Uterus (tissue), 4 donors: Measurements from ENCODE around the gene CCDC60. TPM values are rescaled to one million over a fixed set of nuclear protein-coding genes. Genes with fewer than 3 reads are reported as not detected.

Experiments
- DNase-seq, 2 donors: peaks; one replicate each; pipeline ENCODE4 v3.0.0-alpha.2; 2019 to 2020
- H3K27ac ChIP-seq, 2 donors: fragments of 200-600 bp; sonication (generic); 1 replicate in 1 of 2; 2 replicates in 1 of 2; pipeline ENCODE4 v1.5.1; 2016 to 2018
- H3K27me3 ChIP-seq, 2 donors: fragments of 200-600 bp; sonication (generic); one replicate each; pipeline ENCODE4 v1.5.1; 2018 to 2019; ENCODE audit warnings: control low read depth in 1 of 2
- H3K36me3 ChIP-seq, 2 donors: fragments of 200-600 bp; sonication (generic); one replicate each; pipeline ENCODE4 v1.5.1; 2019; ENCODE audit warnings: control low read depth in 1 of 2
- H3K4me1 ChIP-seq, 2 donors: fragments of 200-600 bp; sonication (generic); one replicate each; pipeline ENCODE4 v1.5.1; 2018 to 2019; ENCODE audit warnings: control low read depth in 1 of 2
- H3K4me3 ChIP-seq, 2 donors: fragments of 200-600 bp; sonication (generic); 1 replicate in 1 of 2; 2 replicates in 1 of 2; pipeline ENCODE4 v1.5.1; 2018 to 2019; ENCODE audit warnings: mild to moderate bottlenecking in 1 of 2
- H3K9me3 ChIP-seq, 2 donors: fragments of 200-600 bp; sonication (generic); one replicate each; pipeline ENCODE4 v1.5.1; 2019; ENCODE audit warnings: control low read depth in 1 of 2
- POLR2A ChIP-seq, 2 donors: fragments of 450-650 bp; IDR thresholded peaks; one replicate each; pipeline ENCODE4 v1.6.1; 2016; ENCODE audit warnings: antibody characterized with exemption in 2 of 2, mild to moderate bottlenecking in 1 of 2, moderate library complexity in 1 of 2
- intact Hi-C: fragments of 100-400 bp; cut with DNase I; formaldehyde crosslinking; loops from one replicate; pipeline ENCODE4 v1.15.1; 2023; ENCODE audit warnings: low total_unique reads
- total RNA-seq, 4 donors: library from RNA; depleted of rRNA in 3 of 4; stranded (reverse); fragments of >200 nt in 3 of 4; gene quantifications; one replicate each; pipeline versions ENCODE4 v1.1.0 to v1.2.4, GENCODE V29; 2014 to 2023
- TF ChIP-seq, protein P1 (sequence below), 4 experiments: fragments of 200-600 bp in 2 of 4; fragments of 450-650 bp in 2 of 4; sonication (generic) in 2 of 4; IDR thresholded peaks; one replicate each; pipeline ENCODE4 v1.5.1; 2016 to 2019; ENCODE audit warnings: antibody characterized with exemption in 4 of 4, mild to moderate bottlenecking in 2 of 4, moderate library complexity in 1 of 4
- donor health status: DM: yes; HTN: yes; CAD: no.

Gene CCDC60, protein sequence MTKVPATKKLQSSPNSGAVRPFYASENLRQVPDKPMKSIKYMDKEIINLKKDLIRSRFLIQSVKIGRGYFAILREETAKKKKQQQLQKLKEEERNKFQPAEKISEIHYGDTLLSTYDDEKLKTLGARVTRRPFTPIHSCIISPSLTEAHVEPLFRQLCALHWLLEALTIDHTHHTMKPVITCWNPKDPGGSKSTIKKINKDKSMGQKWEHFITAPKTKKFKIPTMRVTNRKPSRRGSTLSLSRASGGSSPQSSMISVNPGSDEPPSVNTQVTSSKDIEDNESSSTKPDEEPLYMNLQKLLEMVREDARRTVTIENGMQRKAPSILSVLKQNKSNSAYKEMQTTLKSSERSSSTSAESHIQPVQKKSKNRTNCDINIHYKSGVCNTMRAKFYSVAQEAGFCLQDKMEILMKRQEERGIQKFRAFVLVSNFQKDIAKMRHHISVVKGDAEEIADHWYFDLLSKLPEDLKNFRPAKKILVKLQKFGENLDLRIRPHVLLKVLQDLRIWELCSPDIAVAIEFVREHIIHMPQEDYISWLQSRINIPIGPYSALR
- total RNA-seq: 1 to 10 TPM in 1 of 4 donors, not detected in 3; 2.4 TPM

DNA sequence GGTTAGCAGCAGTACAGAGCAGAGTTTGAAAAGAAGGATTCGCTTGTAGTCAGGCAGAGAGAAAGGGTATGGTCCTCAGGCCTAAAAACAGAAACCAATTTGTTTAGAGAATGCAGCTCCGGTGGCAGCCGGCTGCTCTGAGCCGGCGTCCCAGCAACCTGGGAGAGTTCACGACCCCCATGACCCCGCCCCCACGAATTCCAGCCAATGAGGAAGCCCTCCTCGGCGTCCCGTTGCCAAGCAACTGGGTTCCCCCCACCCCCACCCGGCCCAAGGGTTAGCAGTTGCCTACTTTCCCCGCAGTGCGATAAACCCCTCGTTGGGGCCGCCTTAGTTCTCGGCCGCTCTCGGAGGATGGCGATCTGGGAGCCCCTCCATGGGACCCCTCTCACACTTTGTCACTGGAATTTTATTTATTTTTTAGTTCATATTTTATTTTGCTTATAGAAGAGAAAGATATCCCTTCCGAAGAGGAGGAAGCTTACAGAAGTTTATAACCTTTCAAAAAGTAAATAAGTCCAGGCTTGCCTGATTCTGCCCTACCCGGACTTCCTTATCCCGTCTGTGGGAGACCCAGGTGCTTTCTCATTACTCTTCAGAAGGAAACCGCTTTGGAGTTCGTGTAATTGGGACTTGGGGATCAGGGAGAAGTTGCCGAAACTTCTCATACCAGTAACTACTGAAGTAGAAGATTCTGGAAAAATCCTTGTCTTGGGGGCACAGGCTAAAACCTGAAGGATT is at the start of gene CCDC60:
CCDC60 (plus strand) TSS at position 300 of the 741 bp plus-strand sequence. CDS start 448 bp downstream, outside the sequence.
- intact Hi-C loops: no loop called here
- Histone ChIP-seq H3K36me3 (no peaks in the 10 kb centered on the region), H3K27ac (no peak within 1 kb of the TSS), H3K27me3 (no peaks in the 10 kb centered on the region), H3K4me3 (no peak within 1 kb of the TSS), H3K9me3 (no peaks in the 10 kb centered on the region), H3K4me1 (no peaks in the 10 kb centered on the region)
- DNase-seq: no peak
- TF ChIP-seq, protein P1, sequence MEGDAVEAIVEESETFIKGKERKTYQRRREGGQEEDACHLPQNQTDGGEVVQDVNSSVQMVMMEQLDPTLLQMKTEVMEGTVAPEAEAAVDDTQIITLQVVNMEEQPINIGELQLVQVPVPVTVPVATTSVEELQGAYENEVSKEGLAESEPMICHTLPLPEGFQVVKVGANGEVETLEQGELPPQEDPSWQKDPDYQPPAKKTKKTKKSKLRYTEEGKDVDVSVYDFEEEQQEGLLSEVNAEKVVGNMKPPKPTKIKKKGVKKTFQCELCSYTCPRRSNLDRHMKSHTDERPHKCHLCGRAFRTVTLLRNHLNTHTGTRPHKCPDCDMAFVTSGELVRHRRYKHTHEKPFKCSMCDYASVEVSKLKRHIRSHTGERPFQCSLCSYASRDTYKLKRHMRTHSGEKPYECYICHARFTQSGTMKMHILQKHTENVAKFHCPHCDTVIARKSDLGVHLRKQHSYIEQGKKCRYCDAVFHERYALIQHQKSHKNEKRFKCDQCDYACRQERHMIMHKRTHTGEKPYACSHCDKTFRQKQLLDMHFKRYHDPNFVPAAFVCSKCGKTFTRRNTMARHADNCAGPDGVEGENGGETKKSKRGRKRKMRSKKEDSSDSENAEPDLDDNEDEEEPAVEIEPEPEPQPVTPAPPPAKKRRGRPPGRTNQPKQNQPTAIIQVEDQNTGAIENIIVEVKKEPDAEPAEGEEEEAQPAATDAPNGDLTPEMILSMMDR (IDR thresholded peaks at IDR 0.05): no peak
- TF ChIP-seq POLR2A (IDR thresholded peaks at IDR 0.05): no peak

DNA sequence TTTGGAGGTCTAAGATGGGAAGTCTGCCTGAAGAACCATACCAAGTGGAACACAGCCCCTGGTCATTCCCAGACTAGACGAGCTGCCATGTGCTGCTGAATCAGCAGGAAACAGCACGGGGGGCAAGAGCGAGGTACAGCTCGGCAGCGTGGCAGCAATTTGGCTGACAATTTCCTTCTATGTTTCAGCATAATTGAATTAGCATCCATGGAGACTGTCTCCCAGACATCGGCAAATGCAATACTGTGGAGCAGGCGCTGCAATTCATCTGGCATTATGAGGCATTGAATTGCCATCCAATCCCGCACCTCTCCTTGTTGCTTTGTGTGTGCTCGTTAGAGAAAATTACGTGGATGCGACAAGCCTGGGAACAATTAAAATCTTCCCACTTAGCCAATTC is 46.0 kb upstream of the CCDC60 start:
- Histone ChIP-seq H3K27me3 (no peaks in the 10 kb centered on the region), H3K9me3 (no peaks in the 10 kb centered on the region), H3K36me3 (no peaks in the 10 kb centered on the region), H3K4me3 (no peak overlapping the region), H3K27ac (no peak overlapping the region), H3K4me1 (no peaks in the 10 kb centered on the region)
- no peak for DNase-seq
- intact Hi-C loops: no loop called here
- TF ChIP-seq POLR2A (IDR thresholded peaks at IDR 0.05): no peak
- TF ChIP-seq, protein P1 (IDR thresholded peaks at IDR 0.05): no peak

DNA sequence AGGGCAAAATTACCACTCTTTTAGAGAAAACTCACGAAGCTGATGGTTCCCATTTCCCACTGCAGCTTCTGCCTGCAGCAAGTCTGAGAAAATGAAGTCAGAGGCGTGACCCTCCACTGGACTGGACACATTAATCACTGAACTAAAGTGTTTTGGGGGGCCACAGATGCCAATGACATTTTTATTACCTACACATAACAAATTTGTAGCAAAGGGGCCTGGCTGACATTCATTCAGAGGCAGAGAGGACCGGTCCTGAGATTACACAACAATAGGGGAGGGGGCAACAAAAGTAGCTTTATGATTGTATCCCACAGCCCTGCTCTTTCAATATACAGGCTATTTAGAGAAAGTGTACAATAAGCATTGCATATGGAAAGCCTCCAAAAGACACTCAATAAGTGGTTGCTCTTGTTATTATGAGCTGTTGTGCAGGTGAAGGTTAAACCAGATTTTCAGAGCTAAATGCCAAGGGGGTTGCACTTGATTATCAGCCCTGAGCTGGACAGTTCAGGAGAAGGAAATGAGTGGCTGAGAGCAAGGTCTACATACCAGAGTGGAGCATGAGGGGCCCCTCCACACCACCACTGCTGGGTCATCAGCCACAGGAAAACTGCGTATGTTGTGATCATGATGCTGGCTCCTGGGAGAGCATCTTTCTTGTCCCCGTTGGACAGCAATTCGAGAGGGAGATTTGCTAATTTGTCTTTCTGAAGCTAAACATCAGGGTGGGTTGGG is 41.5 kb upstream of the CCDC60 start:
- no peak for DNase-seq
- no peak overlapping the region for H3K27ac ChIP-seq
- no peaks in the 10 kb centered on the region for H3K4me1 ChIP-seq
- TF ChIP-seq, protein P1 (IDR thresholded peaks at IDR 0.05): no peak
- no peak for TF ChIP-seq POLR2A (IDR thresholded peaks at IDR 0.05)
- no peaks in the 10 kb centered on the region for H3K9me3 ChIP-seq
- intact Hi-C loops: no loop called here
- no peak overlapping the region for H3K4me3 ChIP-seq
- no peaks in the 10 kb centered on the region for H3K36me3 ChIP-seq
- no peaks in the 10 kb centered on the region for H3K27me3 ChIP-seq

DNA sequence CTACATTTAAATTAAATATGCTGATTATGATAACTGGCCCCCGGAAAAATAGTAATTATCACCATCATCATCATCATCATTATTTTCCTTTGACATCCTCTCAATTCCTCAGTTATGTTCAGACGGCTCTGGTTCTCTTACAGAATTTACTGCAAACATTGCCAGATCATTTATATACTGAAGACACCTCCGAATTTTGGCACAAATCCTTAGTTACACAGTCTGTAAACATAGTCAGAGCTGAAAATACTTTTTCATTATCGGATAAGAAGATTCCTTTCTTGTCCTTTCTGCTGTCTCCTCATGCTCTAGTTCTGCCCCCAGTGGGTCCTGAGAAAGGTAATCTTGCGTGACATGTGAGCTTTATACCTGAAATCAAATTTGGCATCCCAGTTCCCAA is 40.3 kb upstream of the CCDC60 start:
- Histone ChIP-seq H3K36me3 (no peaks in the 10 kb centered on the region), H3K27me3 (no peaks in the 10 kb centered on the region), H3K4me1 (no peaks in the 10 kb centered on the region), H3K9me3 (no peaks in the 10 kb centered on the region), H3K27ac (no peak overlapping the region), H3K4me3 (no peak overlapping the region)
- no peak for DNase-seq
- TF ChIP-seq, protein P1 (IDR thresholded peaks at IDR 0.05): no peak
- intact Hi-C loops: no loop called here
